ENCODE measurements around the gene MREG.

The MREG gene

DNA sequence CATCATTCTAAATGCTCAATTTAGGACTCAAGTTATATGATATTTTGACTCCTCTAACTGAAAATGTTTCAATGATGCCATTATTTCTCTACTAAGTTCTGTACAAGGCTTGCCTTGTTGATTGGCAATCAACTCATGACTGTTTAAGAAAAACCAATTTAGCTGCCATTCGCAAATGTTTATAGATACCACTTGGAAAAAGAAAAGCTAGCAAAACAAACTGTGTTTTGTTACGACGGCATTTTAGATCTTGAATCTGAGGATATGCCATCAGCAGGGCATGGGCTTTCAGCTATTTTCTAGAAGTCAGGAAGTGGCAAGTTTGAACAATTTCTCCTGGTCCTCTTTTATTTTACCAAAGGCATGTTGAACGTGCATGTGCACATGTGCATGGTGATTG lies 65.3 kb downstream of the MREG start:
- no peaks in the 10 kb centered on the region for H3K27me3 ChIP-seq
- TF ChIP-seq CTCF (IDR thresholded peaks at IDR 0.05), result no peak
- no peaks in the 10 kb centered on the region for H3K4me1 ChIP-seq
- intact Hi-C loops (cut with DNase I; ENCODE audit: low total_unique reads), result no loop called here
- no peaks in the 10 kb centered on the region for H3K9me3 ChIP-seq
- no peak for DNase-seq
- no peaks in the 10 kb centered on the region for H3K36me3 ChIP-seq
- no peak overlapping the region for H3K4me3 ChIP-seq
- H3K27ac ChIP-seq, result no peak overlapping the region

- no peaks in the 10 kb centered on the region for H3K4me1 ChIP-seq
- H3K9me3 ChIP-seq, result no peaks in the 10 kb centered on the region
- no peak for TF ChIP-seq CTCF (IDR thresholded peaks at IDR 0.05)
- DNase-seq, result no peak
- H3K27me3 ChIP-seq, result no peaks in the 10 kb centered on the region
- no peak overlapping the region for H3K27ac ChIP-seq
- H3K36me3 ChIP-seq, result no peaks in the 10 kb centered on the region
- intact Hi-C loops (cut with DNase I; ENCODE audit: low total_unique reads), result no loop called here
- H3K4me3 ChIP-seq, result no peak overlapping the region
These were observed 66.8 kb downstream of the MREG start for GRCh38 chr2:215946586-215946985.

DNA sequence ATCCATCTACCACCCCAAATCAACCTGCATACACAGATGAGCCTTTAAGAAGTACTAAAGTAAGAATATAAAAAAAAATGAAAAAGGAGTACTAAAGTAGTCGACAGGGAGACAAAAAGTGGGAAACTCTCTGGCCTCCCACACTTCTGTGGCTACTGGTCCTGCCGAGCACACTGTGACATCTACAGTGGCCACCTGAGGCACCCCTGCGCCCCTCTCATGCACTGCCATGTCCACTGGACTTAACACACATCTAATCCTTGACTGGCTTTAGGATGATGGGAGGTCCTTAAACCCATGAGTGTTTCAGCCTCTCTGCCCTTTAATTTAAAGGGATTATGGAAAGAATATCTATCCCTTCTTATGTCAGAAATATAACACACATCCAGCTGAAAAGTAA lies 71.2 kb downstream of the MREG start:
- no peaks in the 10 kb centered on the region for H3K36me3 ChIP-seq
- intact Hi-C loops (cut with DNase I; ENCODE audit: low total_unique reads), result no loop called here

DNA sequence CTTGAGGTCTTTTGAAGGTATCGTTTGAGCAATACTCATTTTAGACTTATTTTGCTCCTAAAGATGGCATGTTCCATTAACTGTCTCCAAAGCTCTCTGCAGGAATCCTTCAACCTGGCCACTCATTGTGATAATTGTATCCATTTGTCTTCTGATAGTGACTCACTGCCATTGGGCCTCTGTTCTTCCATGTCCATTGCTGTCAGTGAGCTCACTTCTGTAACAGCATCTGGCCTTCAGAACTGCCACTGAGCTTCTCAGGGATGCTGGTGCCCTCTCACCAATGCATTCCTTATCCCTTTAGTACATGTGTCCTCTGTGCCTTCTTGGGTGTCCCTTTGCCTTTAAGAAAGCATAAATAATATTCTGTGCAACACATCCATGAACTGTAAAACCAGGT lies 71.6 kb downstream of the MREG start:
- TF ChIP-seq CTCF (IDR thresholded peaks at IDR 0.05), result no peak
- Histone ChIP-seq H3K9me3 (no peaks in the 10 kb centered on the region), H3K4me3 (no peak overlapping the region), H3K27me3 (no peaks in the 10 kb centered on the region), H3K4me1 (no peaks in the 10 kb centered on the region), H3K36me3 (no peaks in the 10 kb centered on the region), H3K27ac (no peak overlapping the region)
- DNase-seq, result no peak
- intact Hi-C loops (cut with DNase I; ENCODE audit: low total_unique reads), result no loop called here

More for the DNA sequence above, 71.2 kb downstream of the MREG start:
- no peak for DNase-seq
- Histone ChIP-seq H3K4me1 (no peaks in the 10 kb centered on the region), H3K4me3 (no peak overlapping the region), H3K27ac (no peak overlapping the region), H3K27me3 (no peaks in the 10 kb centered on the region), H3K9me3 (no peaks in the 10 kb centered on the region)
- no peak for TF ChIP-seq CTCF (IDR thresholded peaks at IDR 0.05)

DNA sequence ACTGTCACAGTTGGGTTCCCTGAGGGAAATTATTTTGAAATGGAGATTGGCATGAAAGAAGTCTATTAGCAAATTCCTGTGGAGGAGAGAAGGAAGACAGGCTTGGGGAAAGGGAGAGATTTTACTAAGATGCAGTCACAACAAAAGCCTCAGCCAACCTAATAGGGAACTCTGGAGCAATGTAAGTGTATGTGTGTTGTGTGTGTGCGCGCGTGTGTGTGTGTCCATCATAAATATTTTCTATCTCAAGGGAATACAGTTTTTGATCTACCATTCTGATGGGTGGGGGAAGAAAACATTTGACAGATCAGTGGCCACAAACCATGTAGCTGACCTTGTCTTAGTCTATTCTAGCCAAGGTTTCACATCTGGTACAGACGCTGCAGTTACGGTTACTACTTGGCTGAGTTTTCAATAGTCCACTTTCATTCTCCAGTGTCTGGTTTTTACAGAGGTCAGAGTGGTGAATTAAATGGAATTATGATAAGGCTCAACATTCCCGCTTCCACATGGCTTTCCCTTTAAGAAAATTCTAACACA lies 72.6 kb downstream of the MREG start:
- TF ChIP-seq CTCF (IDR thresholded peaks at IDR 0.05), result no peak
- Histone ChIP-seq H3K4me1 (no peaks in the 10 kb centered on the region), H3K9me3 (no peaks in the 10 kb centered on the region), H3K36me3 (no peaks in the 10 kb centered on the region), H3K27ac (no peak overlapping the region), H3K4me3 (no peak overlapping the region), H3K27me3 (no peaks in the 10 kb centered on the region)
- DNase-seq, result no peak
- intact Hi-C loops (cut with DNase I; ENCODE audit: low total_unique reads), result no loop called here

- intact Hi-C loops (cut with DNase I; ENCODE audit: low total_unique reads), result no loop called here
- DNase-seq, result no peak
- no peaks in the 10 kb centered on the region for H3K36me3 ChIP-seq
- H3K4me3 ChIP-seq, result no peak overlapping the region
- no peaks in the 10 kb centered on the region for H3K27me3 ChIP-seq
- no peaks in the 10 kb centered on the region for H3K9me3 ChIP-seq
- no peak for TF ChIP-seq CTCF (IDR thresholded peaks at IDR 0.05)
- no peaks in the 10 kb centered on the region for H3K4me1 ChIP-seq
- H3K27ac ChIP-seq, result no peak overlapping the region
These were observed 76.2 kb downstream of the MREG start for GRCh38 chr2:215937190-215937589.

Data from tibial artery (tissue), 4 donors.